Natural killer cell (primary cell): ENCODE data around the gene CCDC51. TPM values are rescaled to one million over a fixed set of nuclear protein-coding genes. Genes with fewer than 3 reads are reported as not detected.

Experiments
- ATAC-seq, 3 donors: fragments of 150-1000 bp in 2 of 3; fragments of 200-7000 bp in 1 of 3; cut with Tn5 transposase; 1 replicate in 1 of 3; 2 replicates in 2 of 3; pipeline ENCODE4 v1.10.0; 2021; ENCODE audit warnings: mild to moderate bottlenecking in 2 of 3, moderate library complexity in 2 of 3
- DNase-seq, 2 donors: peaks; one replicate each; pipeline versions ENCODE4 v3.0.0 to v3.0.0-alpha.2; 2013 to 2021; ENCODE audit warnings: mixed read lengths in 1 of 2
- H3K27ac ChIP-seq: one replicate; pipeline ENCODE4 v1.5.1; 2013; ENCODE audit warnings: mild to moderate bottlenecking, low read length
- H3K27me3 ChIP-seq: one replicate; pipeline ENCODE4 v1.6.1; 2013; ENCODE audit warnings: low read length; ENCODE audit not compliant: control insufficient read depth, insufficient read depth
- H3K36me3 ChIP-seq: one replicate; pipeline ENCODE4 v1.6.1; 2013; ENCODE audit warnings: low read length; ENCODE audit not compliant: control insufficient read depth, insufficient read depth
- H3K4me1 ChIP-seq: one replicate; pipeline ENCODE4 v1.6.1; 2013; ENCODE audit warnings: low read length; ENCODE audit not compliant: control insufficient read depth, insufficient read depth
- H3K4me3 ChIP-seq: one replicate; pipeline ENCODE4 v1.5.1; 2013; ENCODE audit warnings: low read length
- H3K9me3 ChIP-seq: one replicate; pipeline ENCODE4 v1.6.1; 2013; ENCODE audit warnings: low read length; ENCODE audit not compliant: control insufficient read depth, insufficient read depth
- H3K27ac Mint-ChIP-seq, 2 donors: one replicate each; pipeline ENCODE4 v1.8.0; 2022; ENCODE audit warnings: mild to moderate bottlenecking in 2 of 2, mixed read lengths in 2 of 2, moderate library complexity in 1 of 2
- H3K27me3 Mint-ChIP-seq, 2 donors: one replicate each; pipeline ENCODE4 v1.8.0; 2022; ENCODE audit warnings: low read depth in 2 of 2, mixed read lengths in 2 of 2
- H3K36me3 Mint-ChIP-seq: one replicate; pipeline ENCODE4 v1.8.0; 2022; ENCODE audit warnings: mixed read lengths
- H3K4me1 Mint-ChIP-seq, 2 donors: one replicate each; pipeline ENCODE4 v1.8.0; 2022; ENCODE audit warnings: mixed read lengths in 2 of 2
- H3K4me3 Mint-ChIP-seq: one replicate; pipeline ENCODE4 v1.8.0; 2022; ENCODE audit warnings: mild to moderate bottlenecking, moderate library complexity, mixed read lengths
- H3K9me3 Mint-ChIP-seq, 2 donors: one replicate each; pipeline ENCODE4 v1.8.0; 2022; ENCODE audit warnings: mixed read lengths in 2 of 2
- CTCF ChIP-seq: fragments of 200-600 bp; IDR thresholded peaks from one replicate; pipeline ENCODE4 v1.8.0; 2022; ENCODE audit warnings: antibody characterized with exemption
- whole genome bisulfite sequencing: methylation state at CpG from one replicate; pipeline ENCODE4 v1.1.7; 2013; ENCODE audit warnings: missing lambda C conversion rate; ENCODE audit not compliant: insufficient coverage; 5-methylcytosine and 5-hydroxymethylcytosine counted together
- intact Hi-C: fragments of 100-400 bp; cut with micrococcal nuclease; formaldehyde crosslinking; loops from one replicate; pipeline ENCODE4 v1.14.2; 2022
- total RNA-seq, 4 donors: library from RNA; stranded (reverse); fragments of 120-200 nt in 1 of 4; gene quantifications; one replicate each; pipeline versions ENCODE4 v1.2.3 to v1.2.4, GENCODE V29; 2013 to 2022

Gene CCDC51
- total RNA-seq, 3 donors from 2014 or later (not counting 1 experiment from before 2014, with no cell fraction given): 4.4 to 8.8 (median 6.8) TPM

GRCh38 chr3:48451270-48451669 is 11.4 kb upstream of the CCDC51 start:
- Histone ChIP-seq H3K4me1 (peaks cover 11% of the 10 kb centered on the region), H3K4me3 (no peak overlapping the region), H3K36me3 (peaks cover 28% of the 10 kb centered on the region), H3K27ac (no peak overlapping the region), H3K9me3 (no peaks in the 10 kb centered on the region), H3K27me3 (no peaks in the 10 kb centered on the region)
- Mint-ChIP-seq H3K9me3 (no peaks in the 10 kb centered on the region), H3K4me1 (peaks cover 20 to 23% of the 10 kb centered on the region in 2 donors), H3K27ac (no peak overlapping the region), H3K27me3 (no peaks in the 10 kb centered on the region), H3K4me3 (no peak overlapping the region), H3K36me3 (peaks cover 9% of the 10 kb centered on the region)
- intact Hi-C loops: no loop called here
- ATAC-seq (no peak), DNase-seq (no peak)
- WGBS: 100% methylated on average over 1 of the region's 1 CpG
- TF ChIP-seq CTCF: no peak

DNA sequence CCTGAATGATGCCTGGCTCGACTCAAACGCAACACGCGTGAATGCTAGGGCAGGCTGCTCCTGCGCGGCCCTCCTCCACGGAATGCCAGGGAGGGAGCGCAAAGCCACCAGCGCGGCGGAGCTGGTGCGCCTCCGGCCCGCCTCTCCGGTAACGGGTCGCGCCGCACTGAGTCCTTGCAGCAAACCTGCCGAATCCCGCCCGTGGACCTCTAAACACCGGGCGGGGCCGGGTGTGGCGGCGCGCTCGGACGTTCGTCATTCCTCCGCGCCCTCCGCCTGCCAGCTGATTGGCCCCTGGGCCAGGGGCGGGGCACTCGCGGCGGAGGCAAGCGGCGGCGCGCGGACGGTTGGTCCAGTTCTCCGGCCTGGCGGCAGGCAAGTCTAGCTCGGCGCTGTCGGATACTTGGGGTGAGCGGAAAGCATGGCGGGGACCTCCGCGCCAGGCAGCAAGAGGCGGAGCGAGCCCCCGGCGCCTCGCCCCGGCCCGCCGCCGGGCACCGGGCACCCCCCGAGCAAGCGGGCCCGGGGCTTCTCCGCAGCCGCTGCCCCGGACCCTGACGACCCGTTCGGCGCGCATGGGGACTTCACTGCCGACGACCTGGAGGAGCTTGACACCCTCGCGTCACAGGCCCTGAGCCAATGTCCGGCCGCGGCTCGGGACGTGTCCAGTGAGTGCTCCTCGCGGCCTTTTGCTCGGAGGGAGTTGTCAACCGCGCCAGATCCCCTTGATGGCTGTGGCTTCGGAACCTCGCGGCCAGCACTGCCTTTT is 6.7 kb upstream of the CCDC51 start, which contains the start of gene ATRIP:
Gene ATRIP, plus strand, starts transcription at position 313 of the 769 bp plus-strand sequence. Its CDS starts 109 bp downstream, at position 422.
- no peaks in the 10 kb centered on the region for H3K27me3 ChIP-seq
- Mint-ChIP-seq H3K4me1 (peaks cover 31 to 34% of the 10 kb centered on the region in 2 donors), H3K36me3 (peaks cover 4% of the 10 kb centered on the region), H3K27ac (peak within 1 kb of the TSS; percentile 94 to 95), H3K4me3 (peak within 1 kb of the TSS; percentile 93), H3K9me3 (no peaks in the 10 kb centered on the region), H3K27me3 (no peaks in the 10 kb centered on the region)
- intact Hi-C loops: loop anchor here (2.0 kb wide), 1 partner anchor 26 kb away; no protein-coding TSS in a partner anchor
- peaks cover 19% of the 10 kb centered on the region for H3K36me3 ChIP-seq
- no peaks in the 10 kb centered on the region for H3K9me3 ChIP-seq
- peak within 1 kb of the TSS; percentile 68 for H3K27ac ChIP-seq
- peak; percentile 17 for TF ChIP-seq CTCF
- ATAC-seq (peak; percentile 97 to 99 (median 99)), DNase-seq (peak; percentile 90 to 91)
- WGBS: under 1% methylated on average over 91 of the region's 91 CpGs
- peak within 1 kb of the TSS; percentile 56 for H3K4me3 ChIP-seq
- peaks cover 23% of the 10 kb centered on the region for H3K4me1 ChIP-seq

- Histone ChIP-seq H3K27me3 (no peaks in the 10 kb centered on the region), H3K36me3 (peaks cover 19% of the 10 kb centered on the region), H3K27ac (peak overlapping the region; percentile 55), H3K4me3 (peak overlapping the region; percentile 56), H3K4me1 (peaks cover 29% of the 10 kb centered on the region), H3K9me3 (no peaks in the 10 kb centered on the region)
- peak overlapping the region; percentile 94 to 95 for H3K27ac Mint-ChIP-seq
- H3K4me1 Mint-ChIP-seq: peaks cover 37 to 38% of the 10 kb centered on the region in 2 donors
- TF ChIP-seq CTCF: no peak
- WGBS: 26% methylated on average over 4 of the region's 6 CpGs
- intact Hi-C loops: loop anchor here (2.0 kb wide), 1 partner anchor 27 kb away; no protein-coding TSS in a partner anchor
- H3K27me3 Mint-ChIP-seq: no peaks in the 10 kb centered on the region
- ATAC-seq (no peak), DNase-seq (no peak)
- H3K9me3 Mint-ChIP-seq: no peaks in the 10 kb centered on the region
- H3K36me3 Mint-ChIP-seq: no peaks in the 10 kb centered on the region
- H3K4me3 Mint-ChIP-seq: peak overlapping the region; percentile 93
Measured at GRCh38 chr3:48446043-48446424, 6.1 kb upstream of the CCDC51 start.
